Thyroid gland (tissue), 4 donors: ENCODE results near the gene INTS15. TPM values are rescaled to one million over a fixed set of nuclear protein-coding genes. Genes with fewer than 3 reads are reported as not detected.

ENCODE experiments used
- DNase-seq, 2 donors: peaks; one replicate each; pipeline ENCODE4 v3.0.0-alpha.2; 2019
- H3K27ac ChIP-seq, 3 donors: fragments of 200-600 bp; sonication (generic); 1 replicate in 2 of 3; 2 replicates in 1 of 3; pipeline ENCODE4 v1.5.1; 2016 to 2019; ENCODE audit warnings: mild to moderate bottlenecking in 1 of 3, moderate library complexity in 1 of 3
- H3K27me3 ChIP-seq: fragments of 200-600 bp; sonication (generic); one replicate; pipeline ENCODE4 v1.5.1; 2019
- H3K36me3 ChIP-seq, 2 donors: fragments of 200-600 bp; sonication (generic); one replicate each; pipeline ENCODE4 v1.5.1; 2016 to 2019
- H3K4me1 ChIP-seq, 2 donors: fragments of 200-600 bp; sonication (generic); one replicate each; pipeline ENCODE4 v1.5.1; 2017 to 2019
- H3K4me3 ChIP-seq, 3 donors: fragments of 200-600 bp; sonication (generic); replicated peaks in 1 of 3; 1 replicate in 2 of 3; 2 replicates in 1 of 3; pipeline ENCODE4 v1.5.1; 2016; ENCODE audit warnings: mild to moderate bottlenecking in 1 of 3
- H3K9me3 ChIP-seq: fragments of 200-600 bp; sonication (generic); one replicate; pipeline ENCODE4 v1.5.1; 2017
- POLR2A ChIP-seq, 2 donors: fragments of 450-650 bp; IDR thresholded peaks; one replicate each; pipeline ENCODE4 v1.6.1; 2017; ENCODE audit warnings: antibody characterized with exemption in 2 of 2, mild to moderate bottlenecking in 2 of 2, moderate library complexity in 1 of 2
- WGBS, 2 donors: methylation state at CpG; one replicate each; pipeline ENCODE4 v1.1.5; 2017; 5-methylcytosine and 5-hydroxymethylcytosine counted together
- intact Hi-C: fragments of 100-400 bp; cut with DNase I; formaldehyde crosslinking; loops from one replicate; pipeline ENCODE4 v1.15.1; 2023
- total RNA-seq, 4 donors: library from RNA; depleted of rRNA; stranded (reverse); fragments of >200 nt; gene quantifications; one replicate each; pipeline ENCODE4 v1.2.3, GENCODE V29; 2016
- TF ChIP-seq, protein P1 (sequence below), 6 experiments: fragments of 200-600 bp in 3 of 6; fragments of 450-650 bp in 3 of 6; sonication (generic) in 3 of 6; IDR thresholded peaks; one replicate each; pipeline ENCODE4 v1.5.1; 2016 to 2019; ENCODE audit warnings: antibody characterized with exemption in 6 of 6, mild to moderate bottlenecking in 2 of 6, inconsistent platforms in 1 of 6, moderate library complexity in 1 of 6

Gene INTS15
- total RNA-seq, 4 donors from 2014 or later = 22.7 to 42.9 (median 31.9) TPM

DNA sequence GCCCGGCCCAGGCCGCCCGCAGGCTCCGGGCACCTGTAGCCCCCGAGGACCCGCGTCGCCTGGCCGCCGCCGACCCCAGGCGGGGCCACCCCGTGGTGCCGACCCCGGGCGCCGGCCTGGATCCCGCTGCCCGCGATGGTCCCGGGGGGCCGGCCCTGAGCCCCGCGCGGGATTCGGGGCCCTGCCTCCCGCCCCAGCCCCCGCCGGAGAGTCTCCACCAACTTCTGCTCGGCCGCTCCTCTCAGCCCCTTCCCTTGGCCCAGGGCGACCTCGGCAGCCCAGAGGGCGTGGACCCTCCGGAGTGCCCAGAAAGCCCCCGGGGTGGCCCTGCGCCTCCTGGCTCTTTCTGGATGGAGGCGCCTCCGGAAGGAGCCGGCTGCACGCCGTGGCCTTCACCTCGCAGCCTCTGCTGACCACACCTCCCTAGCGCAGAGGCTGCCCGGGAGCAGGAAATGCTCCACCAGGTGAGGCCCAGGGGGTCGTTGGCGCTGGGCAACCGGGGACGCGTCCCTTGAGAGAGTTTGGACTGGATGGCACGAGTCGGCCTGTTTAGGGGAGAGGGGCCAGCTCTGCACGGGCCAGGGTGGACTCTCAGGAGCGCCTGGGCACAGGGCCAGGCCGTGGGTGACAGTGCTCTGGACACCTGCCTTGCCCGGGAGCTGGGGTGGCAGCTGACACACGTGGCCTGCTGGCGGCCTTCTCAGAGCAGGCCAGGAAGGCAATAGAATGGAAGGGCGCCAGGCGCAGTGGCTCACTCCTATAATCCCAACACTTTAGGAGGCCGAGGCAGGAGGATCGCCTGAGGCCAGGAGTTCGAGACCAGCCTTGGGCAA lies 26.1 kb downstream of the INTS15 start:
- DNase-seq = peak; percentile 60 to 71
- peak overlapping the region; percentile 10 to 83 (median 22) for H3K4me3 ChIP-seq
- no peak overlapping the region for H3K27ac ChIP-seq
- WGBS, 2 donors = 47 to 61% methylated on average over 8 to 10 of the region's 63 CpGs
- peaks cover 6 to 15% of the 10 kb centered on the region in 2 donors for H3K4me1 ChIP-seq
- no peaks in the 10 kb centered on the region for H3K9me3 ChIP-seq
- TF ChIP-seq POLR2A (IDR thresholded peaks at IDR 0.05) = no peak
- TF ChIP-seq, protein P1, sequence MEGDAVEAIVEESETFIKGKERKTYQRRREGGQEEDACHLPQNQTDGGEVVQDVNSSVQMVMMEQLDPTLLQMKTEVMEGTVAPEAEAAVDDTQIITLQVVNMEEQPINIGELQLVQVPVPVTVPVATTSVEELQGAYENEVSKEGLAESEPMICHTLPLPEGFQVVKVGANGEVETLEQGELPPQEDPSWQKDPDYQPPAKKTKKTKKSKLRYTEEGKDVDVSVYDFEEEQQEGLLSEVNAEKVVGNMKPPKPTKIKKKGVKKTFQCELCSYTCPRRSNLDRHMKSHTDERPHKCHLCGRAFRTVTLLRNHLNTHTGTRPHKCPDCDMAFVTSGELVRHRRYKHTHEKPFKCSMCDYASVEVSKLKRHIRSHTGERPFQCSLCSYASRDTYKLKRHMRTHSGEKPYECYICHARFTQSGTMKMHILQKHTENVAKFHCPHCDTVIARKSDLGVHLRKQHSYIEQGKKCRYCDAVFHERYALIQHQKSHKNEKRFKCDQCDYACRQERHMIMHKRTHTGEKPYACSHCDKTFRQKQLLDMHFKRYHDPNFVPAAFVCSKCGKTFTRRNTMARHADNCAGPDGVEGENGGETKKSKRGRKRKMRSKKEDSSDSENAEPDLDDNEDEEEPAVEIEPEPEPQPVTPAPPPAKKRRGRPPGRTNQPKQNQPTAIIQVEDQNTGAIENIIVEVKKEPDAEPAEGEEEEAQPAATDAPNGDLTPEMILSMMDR (IDR thresholded peaks at IDR 0.05) = no peak
- H3K27me3 ChIP-seq = no peaks in the 10 kb centered on the region
- H3K36me3 ChIP-seq = no peaks in the 10 kb centered on the region
- intact Hi-C loops = no loop called here

- DNase-seq = no peak
- H3K4me3 ChIP-seq = no peak overlapping the region
- H3K27ac ChIP-seq = no peak overlapping the region
- H3K36me3 ChIP-seq = peaks cover 6 to 8% of the 10 kb centered on the region in 2 donors
- no peak for TF ChIP-seq POLR2A (IDR thresholded peaks at IDR 0.05)
- TF ChIP-seq, protein P1 (IDR thresholded peaks at IDR 0.05) = no peak
- intact Hi-C loops = no loop called here
- no peaks in the 10 kb centered on the region for H3K27me3 ChIP-seq
- WGBS, 2 donors = 90 to 93% methylated on average over 13 to 14 of the region's 20 CpGs
- peaks cover 6 to 15% of the 10 kb centered on the region in 2 donors for H3K4me1 ChIP-seq
- H3K9me3 ChIP-seq = no peaks in the 10 kb centered on the region
Observed at GRCh38 chr7:6616854-6617643, 27.2 kb downstream of the INTS15 start.

GRCh38 chr7:6618621-6619020 lies 28.8 kb downstream of the INTS15 start:
- H3K4me1 ChIP-seq = peaks cover 6 to 15% of the 10 kb centered on the region in 2 donors
- H3K4me3 ChIP-seq = no peak overlapping the region
- H3K27ac ChIP-seq = no peak overlapping the region
- WGBS, 2 donors = 76 to 81% methylated on average over 4 of the region's 4 CpGs
- H3K9me3 ChIP-seq = no peaks in the 10 kb centered on the region
- no peaks in the 10 kb centered on the region for H3K27me3 ChIP-seq
- no peak for DNase-seq
- peaks cover 11 to 13% of the 10 kb centered on the region in 2 donors for H3K36me3 ChIP-seq
- TF ChIP-seq POLR2A (IDR thresholded peaks at IDR 0.05) = no peak
- TF ChIP-seq, protein P1 (IDR thresholded peaks at IDR 0.05) = no peak
- intact Hi-C loops = no loop called here

DNA sequence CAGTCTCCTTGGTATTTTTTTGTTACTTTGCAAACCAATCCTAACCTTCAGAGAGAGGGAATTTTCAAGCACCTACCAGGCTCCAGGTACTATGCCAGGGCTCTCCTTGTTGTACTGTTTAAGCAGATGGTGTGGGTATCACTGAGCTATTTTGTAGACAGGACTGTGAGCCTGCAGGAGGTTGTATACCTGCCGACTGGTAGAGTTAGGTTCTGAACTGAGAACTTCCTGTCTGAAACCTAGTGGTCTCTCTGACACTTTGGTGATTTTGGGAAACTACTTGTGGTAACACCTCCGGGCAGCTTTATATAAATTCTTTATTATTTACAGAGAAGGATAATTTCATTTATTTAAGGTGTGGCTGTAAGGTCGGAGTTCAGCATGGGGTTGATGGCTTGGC lies 30.1 kb downstream of the INTS15 start:
- Histone ChIP-seq H3K27ac (no peak overlapping the region), H3K4me3 (no peak overlapping the region), H3K36me3 (peaks cover 14 to 16% of the 10 kb centered on the region in 2 donors), H3K4me1 (peaks cover 6 to 12% of the 10 kb centered on the region in 2 donors), H3K27me3 (no peaks in the 10 kb centered on the region), H3K9me3 (no peaks in the 10 kb centered on the region)
- TF ChIP-seq POLR2A (IDR thresholded peaks at IDR 0.05) = no peak
- TF ChIP-seq, protein P1 (IDR thresholded peaks at IDR 0.05) = no peak
- intact Hi-C loops = no loop called here
- 84 to 93% methylated on average over 3 of the region's 3 CpGs for WGBS, 2 donors
- no peak for DNase-seq
